IPS DF 6.9 (cell line): ENCODE results near the gene EPN2.
"Not testable (repeated sequence)": the region's sequence is repeated elsewhere in the genome, so short reads cannot be mapped to it uniquely, and the experiment has no call there.

Experiments
- DNase-seq: peaks from one replicate; pipeline ENCODE4 v3.0.0-alpha.2; 2013; ENCODE audit warnings: low read depth, low spot score
- H3K27ac ChIP-seq: one replicate; pipeline ENCODE4 v1.5.1; 2013; ENCODE audit warnings: low read length, control low read depth
- H3K27me3 ChIP-seq: 2 replicates; pipeline ENCODE4 v1.6.1; 2013; ENCODE audit warnings: mild to moderate bottlenecking, low read length; ENCODE audit not compliant: control insufficient read depth, insufficient read depth
- H3K36me3 ChIP-seq: 2 replicates; pipeline ENCODE4 v1.6.1; 2013; ENCODE audit warnings: low read length; ENCODE audit not compliant: control insufficient read depth, insufficient read depth
- H3K4me1 ChIP-seq: 2 replicates; pipeline ENCODE4 v1.6.1; 2013; ENCODE audit warnings: low read length; ENCODE audit not compliant: control insufficient read depth, insufficient read depth
- H3K4me3 ChIP-seq: 2 replicates; pipeline ENCODE4 v1.5.1; 2013; ENCODE audit warnings: mild to moderate bottlenecking, low read length
- H3K9me3 ChIP-seq: 2 replicates; pipeline ENCODE4 v1.6.1; 2013; ENCODE audit warnings: low read length, inconsistent platforms; ENCODE audit not compliant: control insufficient read depth, insufficient read depth
- WGBS: extraction: QIAGEN DNeasy Blood & Tissue Kit; methylation state at CpG from one replicate; pipeline ENCODE4 v1.1.7; 2013; ENCODE audit warnings: mixed read lengths, missing lambda C conversion rate; ENCODE audit not compliant: insufficient read length, insufficient coverage; 5-methylcytosine and 5-hydroxymethylcytosine counted together

Gene EPN2

DNA sequence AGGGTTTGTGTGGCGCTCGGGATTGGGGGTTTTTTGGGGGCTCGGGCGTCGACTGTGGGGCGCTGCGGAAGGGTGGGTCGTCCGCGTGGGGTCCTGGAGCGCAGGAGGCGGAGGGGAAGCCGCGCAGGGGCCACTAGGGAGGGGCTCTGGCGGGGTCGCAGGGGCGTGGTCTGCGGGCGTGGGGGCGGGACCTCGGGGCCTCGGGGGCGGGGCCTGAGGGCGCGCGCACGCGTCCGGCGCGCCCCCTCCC is at the start of gene EPN2:
Gene EPN2, plus strand, starts transcription at position 228 of the 250 bp plus-strand sequence. CDS start 45,754 bp downstream, outside the sequence.
- not testable (repeated sequence) for H3K9me3 ChIP-seq, H3K4me1 ChIP-seq, H3K36me3 ChIP-seq, DNase-seq, H3K27ac ChIP-seq, H3K27me3 ChIP-seq
- no CpG with 5 or more reads among the region's 31 CpGs for WGBS
- H3K4me3 ChIP-seq = peak within 1 kb of the TSS; percentile 100

- DNase-seq, H3K27me3 ChIP-seq, H3K4me3 ChIP-seq, H3K9me3 ChIP-seq, H3K27ac ChIP-seq, H3K4me1 ChIP-seq, H3K36me3 ChIP-seq: not testable (repeated sequence)
- no CpG with 5 or more reads among the region's 62 CpGs for WGBS
Observed at GRCh38 chr17:19187883-19188869, 49.0 kb upstream of the EPN2 start.

- not testable (repeated sequence) for H3K27me3 ChIP-seq, H3K27ac ChIP-seq, H3K4me1 ChIP-seq, H3K36me3 ChIP-seq, H3K9me3 ChIP-seq, DNase-seq, H3K4me3 ChIP-seq
- no CpG with 5 or more reads among the region's 39 CpGs for WGBS
Observed at GRCh38 chr17:19188870-19189708, 48.1 kb upstream of the EPN2 start.

DNA sequence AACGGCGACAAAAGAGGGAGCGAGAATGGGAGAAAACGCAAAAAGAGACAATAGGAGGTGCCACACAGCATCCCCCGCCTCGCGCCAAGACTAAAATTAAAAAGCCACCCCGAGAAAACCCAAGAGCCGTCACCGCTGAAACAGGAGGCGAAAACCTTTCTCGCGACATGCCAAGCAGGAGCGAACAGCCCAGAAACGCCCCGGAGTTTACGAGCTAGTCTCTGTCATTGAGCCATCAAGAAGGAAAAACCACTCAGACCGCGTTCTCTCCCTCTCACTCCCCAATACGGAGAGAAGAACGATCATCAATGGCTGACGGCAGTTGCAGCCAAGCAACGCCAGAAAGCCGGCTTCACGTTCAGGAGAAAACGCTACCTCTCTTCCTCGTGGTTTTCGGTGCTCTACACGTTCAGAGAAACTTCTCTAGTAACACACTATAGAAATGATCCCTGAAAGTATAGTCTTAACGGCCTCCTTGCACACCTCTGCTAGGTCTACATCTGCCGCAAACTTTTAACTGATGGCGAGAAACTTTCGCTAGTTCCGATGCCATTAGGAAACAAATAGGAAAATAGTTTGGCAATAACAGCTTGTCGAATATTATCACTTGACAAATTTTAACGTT is 47.3 kb upstream of the EPN2 start:
- not testable (repeated sequence) for H3K27ac ChIP-seq, H3K4me1 ChIP-seq, DNase-seq, H3K4me3 ChIP-seq, H3K9me3 ChIP-seq, H3K27me3 ChIP-seq, H3K36me3 ChIP-seq
- no CpG with 5 or more reads among the region's 36 CpGs for WGBS

DNA sequence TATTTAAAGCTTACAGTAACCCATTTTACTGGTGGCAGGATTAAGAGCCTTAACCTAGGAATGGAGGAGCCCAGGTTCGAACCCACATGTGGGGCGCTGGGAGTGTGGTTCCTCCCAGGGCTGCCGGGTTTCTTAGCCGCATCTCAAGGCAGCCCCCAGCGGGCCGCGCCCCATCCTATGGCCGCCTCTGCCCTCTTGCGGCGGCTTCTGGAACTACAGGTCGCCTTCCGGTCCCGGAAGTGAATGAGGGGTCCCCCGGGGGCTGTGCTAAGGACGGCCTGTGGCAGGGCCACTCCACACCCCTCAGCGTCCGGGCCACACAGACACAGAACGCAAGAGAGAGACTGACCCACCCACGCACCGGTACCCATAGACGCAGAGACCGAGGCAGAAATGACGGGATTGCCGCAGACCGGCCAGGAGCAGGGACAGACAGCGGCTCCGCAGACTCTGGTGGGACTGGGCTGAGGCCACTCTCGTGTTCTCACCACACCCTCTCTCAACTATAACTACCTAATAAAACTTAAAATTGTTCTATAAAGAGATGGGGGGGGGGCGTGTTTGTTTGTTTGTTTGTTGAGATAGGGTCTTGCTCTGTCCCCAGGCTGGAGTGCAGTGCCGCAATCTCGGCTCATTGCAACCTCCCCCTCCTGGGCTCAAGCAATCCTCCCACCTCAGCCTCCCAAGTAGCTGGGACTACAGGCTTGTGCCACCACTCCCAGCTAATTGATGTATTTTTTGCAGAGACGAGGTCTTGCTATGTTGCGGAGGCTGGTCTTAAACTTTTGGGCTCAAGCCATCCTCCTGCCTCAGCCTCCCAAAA is 40.6 kb upstream of the EPN2 start:
- no CpG with 5 or more reads among the region's 33 CpGs for WGBS

GRCh38 chr17:19202448-19202847 is 34.7 kb upstream of the EPN2 start:
- not testable (repeated sequence) for H3K27me3 ChIP-seq, H3K36me3 ChIP-seq, H3K4me1 ChIP-seq, H3K9me3 ChIP-seq, H3K4me3 ChIP-seq, H3K27ac ChIP-seq, DNase-seq
- no CpG with 5 or more reads among the region's 20 CpGs for WGBS

More for the DNA sequence above, 40.6 kb upstream of the EPN2 start:
- H3K27me3 ChIP-seq, H3K9me3 ChIP-seq, H3K27ac ChIP-seq, H3K4me1 ChIP-seq, DNase-seq, H3K36me3 ChIP-seq, H3K4me3 ChIP-seq: not testable (repeated sequence)

DNA sequence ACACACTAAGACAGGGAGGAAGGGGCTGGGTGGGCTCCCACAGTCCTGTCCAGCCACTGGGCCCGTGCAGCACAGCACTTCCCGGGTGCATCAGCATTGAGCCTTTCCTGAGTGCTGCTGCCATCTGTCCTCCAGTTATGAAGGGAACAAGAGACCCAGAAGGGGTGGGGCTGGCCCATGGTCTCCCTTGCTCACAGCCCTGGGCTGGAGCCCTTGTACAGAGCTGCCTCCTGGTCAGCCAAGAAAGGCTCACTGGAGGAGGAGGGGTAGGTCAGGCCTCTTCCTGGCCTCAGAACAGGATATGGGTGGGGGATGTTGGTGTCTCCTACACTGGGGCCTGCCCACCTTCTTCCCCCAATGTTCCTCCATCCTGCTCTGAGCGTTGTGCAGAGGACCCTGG is 33.7 kb upstream of the EPN2 start:
- not testable (repeated sequence) for H3K4me3 ChIP-seq, H3K9me3 ChIP-seq, H3K27ac ChIP-seq, H3K27me3 ChIP-seq, H3K4me1 ChIP-seq, H3K36me3 ChIP-seq, DNase-seq
- whole genome bisulfite sequencing = no CpG with 5 or more reads among the region's 3 CpGs

DNA sequence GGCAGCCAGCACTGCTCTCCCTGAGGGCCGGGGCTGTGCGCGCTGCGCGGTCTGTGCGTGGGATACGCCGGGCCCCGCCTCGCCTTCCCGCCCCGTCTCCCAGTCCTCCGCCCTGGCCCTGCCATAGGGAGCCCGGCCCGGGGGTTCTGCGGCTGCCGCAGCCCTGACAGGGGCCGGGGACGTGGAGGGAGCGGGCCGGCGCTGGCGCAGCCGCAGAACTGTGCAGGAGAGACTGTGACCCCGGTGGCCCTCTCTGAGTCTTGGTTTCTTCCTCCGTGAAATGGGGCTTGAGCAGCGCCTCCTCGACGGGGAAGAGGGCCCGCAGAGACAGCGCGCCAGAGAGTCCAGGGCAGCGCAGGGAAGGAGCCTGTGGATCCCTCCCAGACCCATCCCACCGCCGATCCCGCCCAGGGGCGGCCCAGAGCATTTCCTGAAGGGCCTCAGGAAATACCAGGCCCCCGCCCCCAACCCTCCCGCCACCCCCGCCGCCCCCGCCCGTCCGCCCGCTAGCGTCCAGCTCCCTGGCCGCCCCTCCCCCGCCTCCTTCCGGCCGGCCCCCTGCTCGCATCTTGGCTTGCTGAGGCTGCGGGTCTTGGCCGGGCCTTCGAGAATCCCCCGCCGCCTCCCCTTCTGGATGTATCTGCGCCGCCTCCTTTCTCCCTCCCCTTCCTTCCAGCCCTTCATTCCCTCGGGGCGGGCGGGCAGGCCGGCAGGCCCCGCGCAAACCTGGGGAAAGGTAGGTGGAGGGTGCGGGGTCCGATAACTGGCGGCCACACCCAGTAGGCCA is 21.9 kb upstream of the EPN2 start:
- H3K9me3 ChIP-seq, H3K4me3 ChIP-seq, H3K27me3 ChIP-seq, H3K36me3 ChIP-seq, H3K4me1 ChIP-seq, H3K27ac ChIP-seq, DNase-seq: not testable (repeated sequence)
- WGBS = no CpG with 5 or more reads among the region's 67 CpGs

GRCh38 chr17:19216148-19216926 is 20.8 kb upstream of the EPN2 start:
- not testable (repeated sequence) for H3K36me3 ChIP-seq, H3K27ac ChIP-seq, H3K9me3 ChIP-seq, DNase-seq, H3K4me1 ChIP-seq, H3K4me3 ChIP-seq, H3K27me3 ChIP-seq
- no CpG with 5 or more reads among the region's 13 CpGs for WGBS
